ENCODE data around the gene ZNF846. TPM values are rescaled to one million over a fixed set of nuclear protein-coding genes. Genes with fewer than 3 reads are reported as not detected.
A peak's percentile ranks its signal among the peaks of the same experiment; 100 is the strongest.
"Not testable (repeated sequence)": the region's sequence is repeated elsewhere in the genome, so short reads cannot be mapped to it uniquely, and the experiment has no call there.

Gene ZNF846
- total RNA-seq, 1 donor from 2014 or later: 12.8 TPM

GRCh38 chr19:9789066-9789465 is 20.5 kb upstream of the ZNF846 start:
- DNase-seq (ENCODE audit: extremely low spot score in 2 of 2): no peak
- no peaks in the 10 kb centered on the region for H3K27me3 ChIP-seq
- peaks cover 26% of the 10 kb centered on the region for H3K4me1 ChIP-seq
- TF ChIP-seq POLR2AphosphoS5 (IDR thresholded peaks at IDR 0.05; ENCODE audit: insufficient read depth in 1 of 2, low read depth in 1 of 2) (no peak), CTCF (IDR thresholded peaks at IDR 0.05) (no peak), POLR2A (IDR thresholded peaks at IDR 0.05) (no peak)
- no peaks in the 10 kb centered on the region for H3K36me3 ChIP-seq
- no peaks in the 10 kb centered on the region for H3K9me3 ChIP-seq
- intact Hi-C loops (cut with DNase I): no loop called here
- no peak overlapping the region for H3K27ac ChIP-seq
- no peak overlapping the region for H3K4me3 ChIP-seq

GRCh38 chr19:9788604-9789003 is 20.1 kb upstream of the ZNF846 start:
- H3K9me3 ChIP-seq; intact Hi-C loops (cut with DNase I); DNase-seq (ENCODE audit: extremely low spot score in 2 of 2); H3K4me3 ChIP-seq; H3K36me3 ChIP-seq; H3K27ac ChIP-seq; H3K27me3 ChIP-seq: not testable (repeated sequence)
- peaks cover 31% of the 10 kb centered on the region for H3K4me1 ChIP-seq

- Histone ChIP-seq H3K9me3 (no peaks in the 10 kb centered on the region), H3K4me1 (peaks cover 36% of the 10 kb centered on the region), H3K36me3 (no peaks in the 10 kb centered on the region), H3K4me3 (no peak overlapping the region), H3K27ac (peak overlapping the region; percentile 98), H3K27me3 (no peaks in the 10 kb centered on the region)
- DNase-seq (ENCODE audit: extremely low spot score in 2 of 2): no peak
- intact Hi-C loops (cut with DNase I): no loop called here
- no peak for TF ChIP-seq CTCF (IDR thresholded peaks at IDR 0.05)
- no peak for TF ChIP-seq POLR2AphosphoS5 (IDR thresholded peaks at IDR 0.05; ENCODE audit: insufficient read depth in 1 of 2, low read depth in 1 of 2)
Measured at GRCh38 chr19:9786819-9787218, 18.3 kb upstream of the ZNF846 start.

GRCh38 chr19:9786342-9786741 is 17.8 kb upstream of the ZNF846 start:
- no peak for TF ChIP-seq POLR2AphosphoS5 (IDR thresholded peaks at IDR 0.05; ENCODE audit: insufficient read depth in 1 of 2, low read depth in 1 of 2)
- TF ChIP-seq POLR2A (IDR thresholded peaks at IDR 0.05): no peak
- no peak for TF ChIP-seq CTCF (IDR thresholded peaks at IDR 0.05)
- no peak for DNase-seq (ENCODE audit: extremely low spot score in 2 of 2)
- H3K36me3 ChIP-seq: no peaks in the 10 kb centered on the region
- H3K4me3 ChIP-seq: peak overlapping the region; percentile 71 to 91
- H3K27ac ChIP-seq: peak overlapping the region; percentile 98
- H3K4me1 ChIP-seq: peaks cover 34% of the 10 kb centered on the region
- H3K9me3 ChIP-seq: no peaks in the 10 kb centered on the region
- intact Hi-C loops (cut with DNase I): no loop called here
- H3K27me3 ChIP-seq: no peaks in the 10 kb centered on the region

GRCh38 chr19:9785367-9786331 is 17.1 kb upstream of the ZNF846 start:
- H3K36me3 ChIP-seq: no peaks in the 10 kb centered on the region
- peaks cover 28% of the 10 kb centered on the region for H3K4me1 ChIP-seq
- H3K4me3 ChIP-seq: peak overlapping the region; percentile 71 to 91
- intact Hi-C loops (cut with DNase I): no loop called here
- no peaks in the 10 kb centered on the region for H3K27me3 ChIP-seq
- no peak for TF ChIP-seq CTCF (IDR thresholded peaks at IDR 0.05)
- TF ChIP-seq POLR2A (IDR thresholded peaks at IDR 0.05): peak in 1 of 2 donors; percentile 79
- TF ChIP-seq POLR2AphosphoS5 (IDR thresholded peaks at IDR 0.05; ENCODE audit: insufficient read depth in 1 of 2, low read depth in 1 of 2): peak in 1 of 2 donors; percentile 98
- peak overlapping the region; percentile 98 for H3K27ac ChIP-seq
- peak; percentile 97 to 98 for DNase-seq (ENCODE audit: extremely low spot score in 2 of 2)
- no peaks in the 10 kb centered on the region for H3K9me3 ChIP-seq

GRCh38 chr19:9784163-9784496 is 15.6 kb upstream of the ZNF846 start:
- intact Hi-C loops (cut with DNase I): not testable (repeated sequence)

More at GRCh38 chr19:9784163-9784496, 15.6 kb upstream of the ZNF846 start:
- H3K36me3 ChIP-seq; DNase-seq (ENCODE audit: extremely low spot score in 2 of 2); H3K27me3 ChIP-seq; H3K9me3 ChIP-seq: not testable (repeated sequence)
- Histone ChIP-seq H3K4me1 (peaks cover 28% of the 10 kb centered on the region), H3K27ac (peak overlapping the region; percentile 98), H3K4me3 (peak overlapping the region in 1 of 2 donors; percentile 8)
